ENCODE results near the gene CNTNAP2.

CNTNAP2 gene

DNA sequence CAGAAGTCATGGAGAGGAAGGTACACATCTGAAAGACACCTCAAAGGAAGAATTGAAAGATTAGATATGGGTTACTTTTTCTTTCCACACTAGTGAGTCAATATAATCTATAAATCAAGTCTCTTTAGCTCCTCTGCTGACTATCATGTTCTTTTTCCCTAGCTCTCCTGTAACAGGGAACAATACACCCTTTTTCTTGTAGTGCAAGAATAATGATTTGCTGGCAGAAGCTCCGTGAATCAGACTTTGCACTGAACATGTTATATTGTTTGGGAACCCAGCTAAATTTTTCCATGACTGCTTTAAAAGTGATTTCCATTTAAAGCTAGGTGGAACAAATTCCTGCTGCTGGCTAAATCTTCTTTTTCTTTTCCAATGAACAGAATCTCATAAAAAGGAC, 1717.4 kb downstream of the CNTNAP2 start:
- no peak for DNase-seq (ENCODE audit: low spot score)
- TF ChIP-seq, protein P1, sequence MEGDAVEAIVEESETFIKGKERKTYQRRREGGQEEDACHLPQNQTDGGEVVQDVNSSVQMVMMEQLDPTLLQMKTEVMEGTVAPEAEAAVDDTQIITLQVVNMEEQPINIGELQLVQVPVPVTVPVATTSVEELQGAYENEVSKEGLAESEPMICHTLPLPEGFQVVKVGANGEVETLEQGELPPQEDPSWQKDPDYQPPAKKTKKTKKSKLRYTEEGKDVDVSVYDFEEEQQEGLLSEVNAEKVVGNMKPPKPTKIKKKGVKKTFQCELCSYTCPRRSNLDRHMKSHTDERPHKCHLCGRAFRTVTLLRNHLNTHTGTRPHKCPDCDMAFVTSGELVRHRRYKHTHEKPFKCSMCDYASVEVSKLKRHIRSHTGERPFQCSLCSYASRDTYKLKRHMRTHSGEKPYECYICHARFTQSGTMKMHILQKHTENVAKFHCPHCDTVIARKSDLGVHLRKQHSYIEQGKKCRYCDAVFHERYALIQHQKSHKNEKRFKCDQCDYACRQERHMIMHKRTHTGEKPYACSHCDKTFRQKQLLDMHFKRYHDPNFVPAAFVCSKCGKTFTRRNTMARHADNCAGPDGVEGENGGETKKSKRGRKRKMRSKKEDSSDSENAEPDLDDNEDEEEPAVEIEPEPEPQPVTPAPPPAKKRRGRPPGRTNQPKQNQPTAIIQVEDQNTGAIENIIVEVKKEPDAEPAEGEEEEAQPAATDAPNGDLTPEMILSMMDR (IDR thresholded peaks at IDR 0.05; ENCODE audit: extremely low read depth, missing control alignments), result no peak

DNA sequence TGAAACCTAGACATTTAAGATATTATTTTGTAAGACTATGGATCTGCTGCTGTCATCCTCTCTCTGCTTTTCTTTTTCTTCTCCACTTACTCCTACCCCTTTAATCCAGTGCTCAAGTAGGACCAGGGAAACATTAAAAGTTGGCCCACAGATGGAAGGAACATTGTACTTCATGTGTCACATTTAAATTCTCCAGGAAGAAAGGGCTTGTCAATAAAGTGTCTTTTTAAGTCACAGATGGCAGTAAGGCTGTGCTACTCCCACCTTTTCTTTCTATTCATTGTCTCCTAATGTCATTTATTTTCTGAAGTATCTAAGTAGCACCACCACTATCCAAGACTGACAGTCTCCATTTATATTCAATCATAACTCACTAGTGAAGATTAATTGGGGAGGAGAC, 1736.2 kb downstream of the CNTNAP2 start:
- DNase-seq (ENCODE audit: low spot score), result no peak
- TF ChIP-seq, protein P1 (IDR thresholded peaks at IDR 0.05; ENCODE audit: extremely low read depth, missing control alignments), result no peak

DNA sequence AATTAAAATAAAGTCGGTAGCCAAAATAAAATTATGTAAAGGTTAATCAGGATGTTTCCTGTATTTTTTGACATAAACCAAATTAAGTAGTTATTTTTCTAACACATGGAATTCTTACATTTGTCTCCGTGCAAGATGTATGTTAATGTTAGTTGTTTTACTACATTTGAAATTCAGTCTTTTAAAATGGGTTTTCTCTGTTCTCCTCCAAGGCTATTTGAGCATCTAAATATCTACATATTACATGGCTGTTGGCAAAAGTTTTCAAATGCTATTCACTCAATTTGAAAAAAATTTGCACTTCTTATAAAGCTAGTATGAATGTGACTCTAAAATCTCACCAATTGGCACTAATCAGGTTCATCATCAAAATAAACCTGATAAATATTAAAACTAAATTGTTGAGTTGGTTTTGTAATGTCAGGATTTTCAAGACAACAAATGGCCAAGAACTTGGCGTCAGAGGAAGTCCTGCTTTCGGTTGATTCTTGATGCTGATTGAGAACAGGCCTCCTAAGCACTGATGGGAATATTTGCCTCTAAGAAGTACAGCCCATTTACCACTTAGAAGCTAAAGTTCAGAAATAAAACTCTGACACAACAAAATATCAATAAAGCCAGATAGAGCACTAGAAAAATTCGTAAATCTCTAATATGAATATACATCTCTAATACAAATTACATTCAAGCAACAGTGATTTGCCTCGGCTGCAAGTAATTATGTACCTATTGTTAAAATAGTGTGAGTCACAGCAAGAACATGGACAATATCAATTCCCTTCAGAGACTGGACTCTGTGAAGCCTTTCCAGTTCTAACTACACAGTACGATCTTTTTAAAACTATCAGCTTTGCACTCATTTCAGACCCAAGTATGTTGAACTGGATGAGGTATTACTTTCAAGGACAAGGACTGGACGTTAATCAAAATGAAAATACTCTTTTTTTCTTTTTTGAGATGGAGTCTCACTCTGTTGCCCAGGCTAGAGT, 1740.8 kb downstream of the CNTNAP2 start:
- DNase-seq (ENCODE audit: low spot score), result no peak
- TF ChIP-seq, protein P1 (IDR thresholded peaks at IDR 0.05; ENCODE audit: extremely low read depth, missing control alignments), result no peak

DNA sequence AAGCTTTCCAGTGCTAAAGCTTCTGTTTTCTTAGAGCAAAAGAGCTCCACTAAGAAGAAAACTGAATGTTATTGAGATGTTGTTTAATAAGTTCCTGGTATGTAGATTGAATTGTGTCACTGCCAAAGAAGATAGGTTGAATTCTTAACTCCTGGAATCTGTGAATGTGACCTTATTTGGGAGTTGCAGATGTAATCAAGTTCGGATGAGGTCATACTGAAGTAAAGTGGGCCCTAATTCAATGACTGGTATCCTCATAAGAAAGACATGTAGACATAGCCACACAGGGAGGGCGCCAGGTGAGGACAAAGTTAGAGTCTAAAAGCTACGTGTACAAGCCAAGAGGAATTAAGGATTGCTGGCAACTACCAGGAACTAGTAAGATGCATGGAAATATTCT, 1741.8 kb downstream of the CNTNAP2 start:
- no peak for DNase-seq (ENCODE audit: low spot score)
- TF ChIP-seq, protein P1 (IDR thresholded peaks at IDR 0.05; ENCODE audit: extremely low read depth, missing control alignments), result no peak

DNA sequence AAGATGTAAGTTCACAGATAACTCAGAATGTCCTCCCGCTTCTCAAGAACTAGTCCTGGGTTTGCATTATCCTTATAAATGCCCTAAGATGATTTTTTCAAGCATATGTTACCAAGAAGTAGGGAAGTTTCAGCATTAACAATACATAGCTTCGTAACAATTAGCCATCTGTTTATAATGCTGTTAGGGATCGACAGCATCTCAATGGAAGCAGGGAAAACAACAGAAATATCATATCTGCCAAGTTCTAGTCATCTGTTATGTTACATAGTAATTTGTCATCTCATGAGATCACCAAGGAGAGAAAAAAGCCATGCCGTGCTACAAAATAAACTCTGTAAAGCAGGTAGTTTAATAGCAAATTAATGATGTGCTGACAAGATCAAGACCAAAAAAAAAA, 1742.4 kb downstream of the CNTNAP2 start:
- no peak for DNase-seq (ENCODE audit: low spot score)
- TF ChIP-seq, protein P1 (IDR thresholded peaks at IDR 0.05; ENCODE audit: extremely low read depth, missing control alignments), result no peak

DNA sequence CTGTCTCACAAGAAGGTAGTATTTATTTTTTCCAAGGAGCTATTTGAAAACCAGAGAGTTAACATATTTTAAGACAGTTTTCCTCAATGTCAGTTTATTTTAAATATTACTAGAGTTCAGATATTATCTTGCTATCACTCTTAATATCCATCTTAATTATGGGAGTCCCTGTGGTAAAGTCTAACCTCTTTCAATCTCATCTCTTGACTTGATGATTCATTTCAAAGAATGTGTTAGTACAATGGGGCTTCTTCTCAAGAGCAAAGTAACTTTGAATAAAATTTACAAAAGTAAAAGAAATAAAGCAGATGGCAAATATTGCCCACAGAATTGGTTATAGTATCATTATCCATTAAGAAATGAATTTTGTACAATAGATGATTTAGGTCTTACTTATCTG, 1742.9 kb downstream of the CNTNAP2 start:
- TF ChIP-seq, protein P1 (IDR thresholded peaks at IDR 0.05; ENCODE audit: extremely low read depth, missing control alignments), result no peak
- no peak for DNase-seq (ENCODE audit: low spot score)

DNA sequence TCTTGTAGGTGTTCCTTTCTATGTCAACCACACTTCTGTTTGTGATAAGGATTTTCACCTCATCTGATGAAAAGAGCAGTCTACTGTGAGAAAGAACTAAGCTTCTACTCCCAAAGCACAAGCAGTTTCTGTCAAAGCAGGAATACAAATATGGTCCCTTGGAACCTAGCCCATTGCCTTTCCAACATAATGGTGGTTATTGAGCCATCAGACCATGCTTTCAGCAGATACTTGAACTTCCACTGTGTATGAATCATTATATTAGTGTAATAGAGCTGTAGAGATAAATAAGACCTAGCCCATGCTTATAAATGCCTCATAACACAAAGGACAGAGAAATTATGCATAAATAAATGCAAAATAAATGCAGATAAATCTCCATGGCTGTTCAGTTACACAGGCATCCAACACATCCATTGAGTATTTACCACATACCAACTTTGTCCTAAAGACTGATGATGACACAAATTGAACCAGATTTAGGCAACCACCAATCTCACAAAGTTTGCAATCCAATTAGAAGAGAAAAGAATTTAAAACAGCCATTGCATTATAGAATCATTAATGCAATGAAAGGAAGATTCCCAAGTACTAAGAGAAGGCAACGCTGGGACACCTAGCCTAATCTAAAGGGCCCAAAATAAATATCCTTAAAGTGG, 1744.6 kb downstream of the CNTNAP2 start:
- no peak for DNase-seq (ENCODE audit: low spot score)
- TF ChIP-seq, protein P1 (IDR thresholded peaks at IDR 0.05; ENCODE audit: extremely low read depth, missing control alignments), result no peak
